H7 (cell line): ENCODE results near the gene RFT1. TPM values are rescaled to one million over a fixed set of nuclear protein-coding genes. Genes with fewer than 3 reads are reported as not detected.

Experiments used
- DNase-seq: peaks from one replicate; pipeline ENCODE4 v3.0.0; 2012
- H3K27me3 ChIP-seq: 2 replicates; pipeline ENCODE4 v1.6.0; 2011; ENCODE audit warnings: mild to moderate bottlenecking, low read length; ENCODE audit not compliant: control insufficient read depth, insufficient read depth
- H3K36me3 ChIP-seq: replicated peaks from 2 replicates; pipeline ENCODE4 v1.5.1; 2011; ENCODE audit warnings: low read length; ENCODE audit not compliant: control insufficient read depth, insufficient read depth
- H3K4me3 ChIP-seq: 2 replicates; pipeline ENCODE4 v1.5.1; 2011; ENCODE audit warnings: low read depth, mild to moderate bottlenecking, control low read depth, low read length, moderate library complexity; ENCODE audit not compliant: insufficient read depth
- total RNA-seq: library from RNA; depleted of rRNA; stranded (reverse); fragments of >200 nt; shearing (Covaris generic); gene quantifications from 2 replicates; pipeline ENCODE4 v1.2.3, GENCODE V29; 2014

The RFT1 gene
- total RNA-seq, 1 experiment from 2014 or later = 9.5 TPM

- Histone ChIP-seq H3K4me3 (no peak overlapping the region), H3K27me3 (no peaks in the 10 kb centered on the region), H3K36me3 (no peaks in the 10 kb centered on the region)
- DNase-seq = no peak
Observed at GRCh38 chr3:53149006-53149690, 18.9 kb upstream of the RFT1 start.

GRCh38 chr3:53147903-53148400 is 17.7 kb upstream of the RFT1 start:
- no peaks in the 10 kb centered on the region for H3K36me3 ChIP-seq
- H3K27me3 ChIP-seq = no peaks in the 10 kb centered on the region
- H3K4me3 ChIP-seq = no peak overlapping the region
- no peak for DNase-seq

- no peaks in the 10 kb centered on the region for H3K27me3 ChIP-seq
- H3K4me3 ChIP-seq = no peak overlapping the region
- no peaks in the 10 kb centered on the region for H3K36me3 ChIP-seq
- DNase-seq = peak; percentile 16
Observed at GRCh38 chr3:53147151-53147902, 17.1 kb upstream of the RFT1 start.

GRCh38 chr3:53146319-53146891 is 16.2 kb upstream of the RFT1 start:
- Histone ChIP-seq H3K27me3 (no peaks in the 10 kb centered on the region), H3K36me3 (no peaks in the 10 kb centered on the region), H3K4me3 (no peak overlapping the region)
- DNase-seq = peak; percentile 16

GRCh38 chr3:53145713-53146080 is 15.5 kb upstream of the RFT1 start:
- DNase-seq = peak; percentile 9
- Histone ChIP-seq H3K27me3 (no peaks in the 10 kb centered on the region), H3K4me3 (no peak overlapping the region), H3K36me3 (no peaks in the 10 kb centered on the region)

GRCh38 chr3:53144862-53145712 is 14.9 kb upstream of the RFT1 start:
- Histone ChIP-seq H3K4me3 (no peak overlapping the region), H3K27me3 (no peaks in the 10 kb centered on the region), H3K36me3 (no peaks in the 10 kb centered on the region)
- peak; percentile 10 for DNase-seq

GRCh38 chr3:53144446-53144845 is 14.2 kb upstream of the RFT1 start:
- Histone ChIP-seq H3K27me3 (no peaks in the 10 kb centered on the region), H3K36me3 (no peaks in the 10 kb centered on the region), H3K4me3 (no peak overlapping the region)
- DNase-seq = no peak

- DNase-seq = peak; percentile 25
- Histone ChIP-seq H3K36me3 (no peaks in the 10 kb centered on the region), H3K4me3 (no peak overlapping the region), H3K27me3 (no peaks in the 10 kb centered on the region)
Observed at GRCh38 chr3:53142986-53143385, 12.8 kb upstream of the RFT1 start.

- H3K27me3 ChIP-seq = no peaks in the 10 kb centered on the region
- H3K36me3 ChIP-seq = no peaks in the 10 kb centered on the region
- H3K4me3 ChIP-seq = no peak overlapping the region
- DNase-seq = peak; percentile 7
Observed at GRCh38 chr3:53140847-53141845, 10.9 kb upstream of the RFT1 start.

GRCh38 chr3:53139906-53140846 is 9.9 kb upstream of the RFT1 start:
- no peaks in the 10 kb centered on the region for H3K36me3 ChIP-seq
- no peaks in the 10 kb centered on the region for H3K27me3 ChIP-seq
- H3K4me3 ChIP-seq = no peak overlapping the region
- peak; percentile 10 for DNase-seq

GRCh38 chr3:53137835-53138446 is 7.7 kb upstream of the RFT1 start:
- Histone ChIP-seq H3K4me3 (no peak overlapping the region), H3K27me3 (no peaks in the 10 kb centered on the region), H3K36me3 (no peaks in the 10 kb centered on the region)
- DNase-seq = peak; percentile 11

GRCh38 chr3:53137221-53137620 is 7.0 kb upstream of the RFT1 start:
- no peak overlapping the region for H3K4me3 ChIP-seq
- H3K36me3 ChIP-seq = no peaks in the 10 kb centered on the region
- DNase-seq = no peak
- no peaks in the 10 kb centered on the region for H3K27me3 ChIP-seq
